Esophagus (tissue), 2 donors: Measurements from ENCODE around the gene RIN3. TPM values are rescaled to one million over a fixed set of nuclear protein-coding genes. Genes with fewer than 3 reads are reported as not detected.

Experiments used
- H3K27ac ChIP-seq, 2 donors: one replicate each; pipeline ENCODE4 v1.5.1; 2013; ENCODE audit warnings: low read depth in 2 of 2, mild to moderate bottlenecking in 2 of 2, inconsistent platforms in 1 of 2, low read length in 1 of 2, moderate library complexity in 1 of 2
- H3K27me3 ChIP-seq, 2 donors: one replicate each; pipeline ENCODE4 v1.6.1; 2013; ENCODE audit warnings: low read length in 2 of 2, control low read depth in 1 of 2, mild to moderate bottlenecking in 1 of 2; ENCODE audit not compliant: insufficient read depth in 2 of 2, control insufficient read depth in 1 of 2
- H3K36me3 ChIP-seq, 2 donors: one replicate each; pipeline ENCODE4 v1.6.1; 2013; ENCODE audit warnings: low read length in 1 of 2; ENCODE audit not compliant: control insufficient read depth in 2 of 2, insufficient read depth in 2 of 2
- H3K4me1 ChIP-seq, 2 donors: one replicate each; pipeline ENCODE4 v1.6.1; 2013; ENCODE audit warnings: low read length in 1 of 2; ENCODE audit not compliant: control insufficient read depth in 2 of 2, insufficient read depth in 2 of 2
- H3K4me3 ChIP-seq, 2 donors: one replicate each; pipeline ENCODE4 v1.5.1; 2013; ENCODE audit warnings: low read length in 2 of 2, mild to moderate bottlenecking in 2 of 2, low read depth in 1 of 2, moderate library complexity in 1 of 2
- H3K9me3 ChIP-seq, 2 donors: one replicate each; pipeline ENCODE4 v1.6.1; 2013; ENCODE audit warnings: mild to moderate bottlenecking in 2 of 2, low read depth in 1 of 2, low read length in 1 of 2, moderate library complexity in 1 of 2; ENCODE audit not compliant: control insufficient read depth in 2 of 2, insufficient read depth in 1 of 2
- WGBS, 2 donors: extraction: QIAGEN DNeasy Blood & Tissue Kit; methylation state at CpG; one replicate each; pipeline ENCODE4 v1.1.7; 2013; 5-methylcytosine and 5-hydroxymethylcytosine counted together
- polyA plus RNA-seq, 2 donors: library from polyadenylated mRNA; stranded (reverse); fragments of 200-250 nt; gene quantifications; one replicate each; pipeline ENCODE4 v1.2.3, GENCODE V29; 2013
- donor health status: healthy with polysubstance abuse.
- donor health status: Bipolar disorder and iron deficiency.

RIN3 gene
- polyA plus RNA-seq, 2 donors = 4.8 to 7.3 TPM

GRCh38 chr14:92690171-92691011 lies 176.8 kb downstream of the RIN3 start:
- H3K4me1 ChIP-seq = peaks cover 4 to 19% of the 10 kb centered on the region in 2 donors
- WGBS, 2 donors = 71% methylated on average over 13 of the region's 13 CpGs

GRCh38 chr14:92692822-92693226 lies 179.2 kb downstream of the RIN3 start:
- Histone ChIP-seq H3K27me3 (no peaks in the 10 kb centered on the region), H3K4me1 (peaks cover 0 to 10% of the 10 kb centered on the region in 2 donors), H3K27ac (peak overlapping the region in 1 of 2 donors; percentile 6), H3K9me3 (no peaks in the 10 kb centered on the region), H3K4me3 (no peak overlapping the region), H3K36me3 (peaks cover 0 to 5% of the 10 kb centered on the region in 2 donors)
- 3 to 17% methylated on average over 2 of the region's 2 CpGs for WGBS, 2 donors

More at GRCh38 chr14:92690171-92691011, 176.8 kb downstream of the RIN3 start:
- no peaks in the 10 kb centered on the region for H3K9me3 ChIP-seq
- H3K4me3 ChIP-seq = no peak overlapping the region
- H3K27ac ChIP-seq = no peak overlapping the region
- H3K27me3 ChIP-seq = no peaks in the 10 kb centered on the region
- H3K36me3 ChIP-seq = peaks cover 0 to 9% of the 10 kb centered on the region in 2 donors

- 50 to 70% methylated on average over 18 of the region's 18 CpGs for WGBS, 2 donors
- no peak overlapping the region for H3K4me3 ChIP-seq
- H3K9me3 ChIP-seq = no peaks in the 10 kb centered on the region
- H3K27ac ChIP-seq = no peak overlapping the region
- no peaks in the 10 kb centered on the region for H3K27me3 ChIP-seq
- H3K4me1 ChIP-seq = peaks cover 0 to 8% of the 10 kb centered on the region in 2 donors
- H3K36me3 ChIP-seq = peaks cover 0 to 5% of the 10 kb centered on the region in 2 donors
These were observed 180.6 kb downstream of the RIN3 start for GRCh38 chr14:92693998-92694795.

DNA sequence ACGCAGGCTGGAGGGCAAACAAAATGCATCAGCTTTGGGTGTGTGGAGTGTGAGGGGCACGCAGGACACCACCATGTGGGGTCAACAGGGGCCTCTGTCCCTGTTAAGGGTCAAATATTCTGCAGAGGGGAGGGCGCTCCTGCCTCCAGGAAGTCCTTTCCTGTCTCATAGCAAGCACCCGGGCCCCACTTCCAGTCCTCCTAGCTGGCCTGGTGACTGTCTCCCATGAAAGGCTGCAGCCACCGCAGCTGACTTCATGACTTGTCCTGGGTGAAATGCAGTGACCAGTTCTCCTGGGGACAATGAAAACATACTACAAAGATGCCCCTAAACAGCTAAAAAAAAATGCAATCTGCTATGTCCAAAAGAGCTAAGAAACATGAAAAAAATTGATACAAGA lies 181.2 kb downstream of the RIN3 start:
- Histone ChIP-seq H3K36me3 (peaks cover 0 to 5% of the 10 kb centered on the region in 2 donors), H3K27me3 (no peaks in the 10 kb centered on the region), H3K9me3 (no peaks in the 10 kb centered on the region), H3K4me1 (peaks cover 0 to 8% of the 10 kb centered on the region in 2 donors), H3K4me3 (no peak overlapping the region), H3K27ac (no peak overlapping the region)
- WGBS, 2 donors = 61 to 72% methylated on average over 5 of the region's 5 CpGs

DNA sequence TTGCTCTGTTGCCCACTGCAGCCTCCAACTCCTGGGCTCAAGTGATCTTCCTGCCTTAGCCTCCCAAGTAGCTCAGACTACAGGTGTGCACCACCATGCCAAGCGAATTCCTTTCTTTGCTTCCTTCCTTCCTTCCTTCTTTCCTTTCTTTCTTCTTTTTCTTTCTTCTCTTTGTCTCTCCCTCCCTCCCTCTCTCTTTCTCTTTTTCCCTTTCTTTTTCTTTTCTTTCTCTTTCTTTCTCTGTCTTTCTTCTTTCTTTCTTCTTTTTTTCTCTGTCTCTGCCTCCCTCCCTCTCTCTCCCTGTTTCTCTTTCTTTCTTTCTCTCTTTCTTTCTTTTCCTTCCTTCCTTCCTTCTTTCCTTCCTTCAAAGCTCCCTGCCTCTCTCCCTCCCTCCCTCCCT lies 182.0 kb downstream of the RIN3 start:
- 83 to 100% methylated on average over 1 of the region's 1 CpG for WGBS, 2 donors
- no peak overlapping the region for H3K4me3 ChIP-seq
- H3K27me3 ChIP-seq = no peaks in the 10 kb centered on the region
- peaks cover 0 to 8% of the 10 kb centered on the region in 2 donors for H3K4me1 ChIP-seq
- no peak overlapping the region for H3K27ac ChIP-seq
- H3K36me3 ChIP-seq = peaks cover 0 to 2% of the 10 kb centered on the region in 2 donors
- H3K9me3 ChIP-seq = no peaks in the 10 kb centered on the region

- 77 to 79% methylated on average over 4 of the region's 4 CpGs for WGBS, 2 donors
These were observed 182.8 kb downstream of the RIN3 start for GRCh38 chr14:92696366-92696765.

GRCh38 chr14:92698393-92698792 lies 184.8 kb downstream of the RIN3 start:
- Histone ChIP-seq H3K4me3 (no peak overlapping the region), H3K27ac (no peak overlapping the region), H3K4me1 (peaks cover 0 to 5% of the 10 kb centered on the region in 2 donors), H3K27me3 (no peaks in the 10 kb centered on the region), H3K9me3 (no peaks in the 10 kb centered on the region), H3K36me3 (no peaks in the 10 kb centered on the region)

More at GRCh38 chr14:92696366-92696765, 182.8 kb downstream of the RIN3 start:
- no peaks in the 10 kb centered on the region for H3K36me3 ChIP-seq
- H3K4me1 ChIP-seq = peaks cover 0 to 8% of the 10 kb centered on the region in 2 donors
- no peak overlapping the region for H3K4me3 ChIP-seq
- no peaks in the 10 kb centered on the region for H3K9me3 ChIP-seq
- no peaks in the 10 kb centered on the region for H3K27me3 ChIP-seq
- H3K27ac ChIP-seq = no peak overlapping the region

GRCh38 chr14:92701826-92702225 lies 188.2 kb downstream of the RIN3 start:
- H3K4me1 ChIP-seq = no peaks in the 10 kb centered on the region
- no peak overlapping the region for H3K4me3 ChIP-seq
- H3K27ac ChIP-seq = no peak overlapping the region
- WGBS, 2 donors = 91 to 93% methylated on average over 10 of the region's 10 CpGs
- H3K9me3 ChIP-seq = no peaks in the 10 kb centered on the region
- peaks cover 0 to 15% of the 10 kb centered on the region in 2 donors for H3K36me3 ChIP-seq
- H3K27me3 ChIP-seq = no peaks in the 10 kb centered on the region

- Histone ChIP-seq H3K27me3 (no peaks in the 10 kb centered on the region), H3K36me3 (peaks cover 0 to 17% of the 10 kb centered on the region in 2 donors), H3K27ac (no peak overlapping the region), H3K9me3 (no peaks in the 10 kb centered on the region), H3K4me1 (no peaks in the 10 kb centered on the region), H3K4me3 (no peak overlapping the region)
- 85 to 87% methylated on average over 9 of the region's 9 CpGs for WGBS, 2 donors
These were observed 188.9 kb downstream of the RIN3 start for GRCh38 chr14:92702441-92702918.
